K562 (cell line): ENCODE measurements around the gene ZCWPW1. TPM values are rescaled to one million over a fixed set of nuclear protein-coding genes. Genes with fewer than 3 reads are reported as not detected.
A peak's percentile ranks its signal among the peaks of the same experiment; 100 is the strongest.

ENCODE experiments used
- CEBPG ChIP-seq, 3 experiments: fragments of 200-800 bp in 1 of 3; sonication (Bioruptor generic) in 1 of 3; sonication (generic) in 1 of 3; formaldehyde crosslinking in 1 of 3; IDR thresholded peaks in 2 of 3; conservative IDR thresholded peaks in 1 of 3; 2 replicates each; pipeline versions ENCODE4 v1.6.1 to v1.8.0; 2016 to 2022; ENCODE audit warnings: missing compliant biosample characterization in 2 of 3, missing genetic modification characterization in 2 of 3, mild to moderate bottlenecking in 1 of 3, missing genetic modification reagents in 1 of 3
- HDAC2 ChIP-seq: fragments of 450-650 bp; IDR thresholded peaks from 2 replicates; pipeline ENCODE4 v1.6.1; 2016; ENCODE audit warnings: mild to moderate bottlenecking
- RBM15 ChIP-seq: fragments of 200-400 bp; formaldehyde crosslinking; IDR thresholded peaks from 2 replicates; pipeline ENCODE4 v1.6.1; 2018; ENCODE audit warnings: mild to moderate bottlenecking, low read length, moderate library complexity; ENCODE audit not compliant: insufficient read depth
- YBX1 ChIP-seq: fragments of 450-650 bp; IDR thresholded peaks from 2 replicates; pipeline ENCODE4 v1.7.1; 2016; ENCODE audit warnings: mild to moderate bottlenecking
- ZNF212 ChIP-seq: fragments of 450-650 bp; formaldehyde crosslinking; IDR thresholded peaks from 2 replicates; pipeline ENCODE4 v1.4.0; 2020; ENCODE audit warnings: mild to moderate bottlenecking
- ZNF586 ChIP-seq: fragments of 450-650 bp; formaldehyde crosslinking; conservative IDR thresholded peaks from 2 replicates; pipeline ENCODE4 v1.4.0; 2020; ENCODE audit warnings: mild to moderate bottlenecking, moderate library complexity
- ZNF695 ChIP-seq: fragments of 450-650 bp; formaldehyde crosslinking; IDR thresholded peaks from 2 replicates; pipeline ENCODE4 v1.4.0; 2020; ENCODE audit warnings: mild to moderate bottlenecking, moderate library complexity
- ZNF79 ChIP-seq: fragments of 250-450 bp; sonication (Bioruptor Pico); IDR thresholded peaks from 2 replicates; pipeline ENCODE4 v1.4.0; 2020; ENCODE audit warnings: low read depth, mild to moderate bottlenecking, moderate library complexity
- polyA plus RNA-seq, 8 experiments: library from polyadenylated mRNA; depleted of rRNA in 4 of 8; stranded (reverse) in 5 of 8; unstranded in 3 of 8; fragments of >200 nt; fragmentation: Nextera tagmentation in 2 of 8; fragmentation: Illumina TruSeq in 1 of 8; extraction: Ambion mirVana in 2 of 8; extraction: Trizol in 1 of 8; gene quantifications; 2 replicates each; pipeline versions ENCODE4 v1.2.1 to v1.2.3, GENCODE V29; 2011 to 2014; ENCODE audit warnings: inconsistent platforms in 1 of 8, missing spikeins in 1 of 8
- total RNA-seq, 7 experiments: library from RNA; depleted of rRNA in 6 of 7; stranded (reverse); fragments of >200 nt in 6 of 7; fragmentation: Illumina TruSeq in 2 of 7; extraction: Trizol in 2 of 7; gene quantifications; 2 replicates each; pipeline versions ENCODE4 v1.2.1 to v1.2.3, GENCODE V29; 2011 to 2021; ENCODE audit warnings: low replicate concordance in 1 of 7
- TF ChIP-seq, protein P1 (sequence below), 2 experiments: fragments of 450-650 bp in 1 of 2; sonication (generic) in 1 of 2; formaldehyde crosslinking in 1 of 2; IDR thresholded peaks; 2 replicates each; pipeline versions ENCODE4 v1.7.1 to v1.9.0; 2016 to 2022; ENCODE audit warnings: inconsistent platforms in 1 of 2, mild to moderate bottlenecking in 1 of 2, missing genetic modification reagents in 1 of 2
- TF ChIP-seq, protein P2 (sequence below): fragments of 450-650 bp; IDR thresholded peaks from 2 replicates; pipeline ENCODE4 v1.7.0; 2016; ENCODE audit warnings: borderline replicate concordance
- TF ChIP-seq, protein P3 (sequence below), 2 experiments: IDR thresholded peaks in 1 of 2; conservative IDR thresholded peaks in 1 of 2; 2 replicates each; pipeline ENCODE4 v1.6.1; 2016; ENCODE audit warnings: low read depth in 2 of 2, mild to moderate bottlenecking in 1 of 2, missing compliant biosample characterization in 1 of 2, missing genetic modification characterization in 1 of 2, moderate library complexity in 1 of 2

Gene ZCWPW1
- total and polyA plus RNA-seq, 9 of the 15 experiments (the other 6 are each of a cell fraction or from before 2014, with no cell fraction given) = 0.18 to 1.7 (median 1.2) TPM

DNA sequence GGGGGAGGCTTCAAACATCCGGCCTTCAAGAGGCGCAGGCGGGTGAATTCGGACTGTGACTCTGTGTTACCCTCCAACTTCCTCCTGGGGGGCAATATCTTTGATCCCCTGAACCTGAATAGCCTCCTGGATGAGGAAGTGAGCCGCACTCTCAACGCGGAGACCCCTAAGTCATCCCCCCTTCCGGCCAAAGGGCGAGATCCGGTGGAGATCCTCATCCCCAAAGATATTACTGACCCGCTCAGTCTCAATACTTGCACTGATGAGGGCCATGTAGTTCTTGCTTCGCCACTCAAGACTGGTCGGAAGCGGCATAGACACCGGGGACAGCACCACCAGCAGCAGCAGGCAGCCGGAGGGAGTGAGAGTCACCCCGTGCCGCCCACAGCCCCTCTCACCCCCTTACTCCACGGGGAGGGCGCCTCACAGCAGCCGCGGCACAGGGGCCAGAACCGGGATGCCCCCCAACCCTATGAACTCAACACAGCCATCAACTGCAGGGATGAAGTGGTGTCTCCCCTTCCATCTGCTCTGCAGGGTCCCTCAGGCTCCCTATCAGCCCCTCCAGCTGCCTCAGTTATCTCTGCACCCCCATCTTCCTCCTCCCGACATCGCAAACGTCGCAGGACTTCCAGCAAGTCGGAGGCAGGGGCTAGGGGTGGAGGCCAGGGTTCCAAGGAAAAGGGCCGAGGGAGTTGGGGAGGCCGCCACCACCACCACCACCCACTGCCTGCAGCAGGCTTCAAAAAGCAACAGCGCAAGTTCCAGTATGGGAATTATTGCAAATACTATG lies 2.2 kb upstream of the ZCWPW1 start (continued):
- TF ChIP-seq, protein P1, sequence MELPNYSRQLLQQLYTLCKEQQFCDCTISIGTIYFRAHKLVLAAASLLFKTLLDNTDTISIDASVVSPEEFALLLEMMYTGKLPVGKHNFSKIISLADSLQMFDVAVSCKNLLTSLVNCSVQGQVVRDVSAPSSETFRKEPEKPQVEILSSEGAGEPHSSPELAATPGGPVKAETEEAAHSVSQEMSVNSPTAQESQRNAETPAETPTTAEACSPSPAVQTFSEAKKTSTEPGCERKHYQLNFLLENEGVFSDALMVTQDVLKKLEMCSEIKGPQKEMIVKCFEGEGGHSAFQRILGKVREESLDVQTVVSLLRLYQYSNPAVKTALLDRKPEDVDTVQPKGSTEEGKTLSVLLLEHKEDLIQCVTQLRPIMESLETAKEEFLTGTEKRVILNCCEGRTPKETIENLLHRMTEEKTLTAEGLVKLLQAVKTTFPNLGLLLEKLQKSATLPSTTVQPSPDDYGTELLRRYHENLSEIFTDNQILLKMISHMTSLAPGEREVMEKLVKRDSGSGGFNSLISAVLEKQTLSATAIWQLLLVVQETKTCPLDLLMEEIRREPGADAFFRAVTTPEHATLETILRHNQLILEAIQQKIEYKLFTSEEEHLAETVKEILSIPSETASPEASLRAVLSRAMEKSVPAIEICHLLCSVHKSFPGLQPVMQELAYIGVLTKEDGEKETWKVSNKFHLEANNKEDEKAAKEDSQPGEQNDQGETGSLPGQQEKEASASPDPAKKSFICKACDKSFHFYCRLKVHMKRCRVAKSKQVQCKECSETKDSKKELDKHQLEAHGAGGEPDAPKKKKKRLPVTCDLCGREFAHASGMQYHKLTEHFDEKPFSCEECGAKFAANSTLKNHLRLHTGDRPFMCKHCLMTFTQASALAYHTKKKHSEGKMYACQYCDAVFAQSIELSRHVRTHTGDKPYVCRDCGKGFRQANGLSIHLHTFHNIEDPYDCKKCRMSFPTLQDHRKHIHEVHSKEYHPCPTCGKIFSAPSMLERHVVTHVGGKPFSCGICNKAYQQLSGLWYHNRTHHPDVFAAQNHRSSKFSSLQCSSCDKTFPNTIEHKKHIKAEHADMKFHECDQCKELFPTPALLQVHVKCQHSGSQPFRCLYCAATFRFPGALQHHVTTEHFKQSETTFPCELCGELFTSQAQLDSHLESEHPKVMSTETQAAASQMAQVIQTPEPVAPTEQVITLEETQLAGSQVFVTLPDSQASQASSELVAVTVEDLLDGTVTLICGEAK (IDR thresholded peaks at IDR 0.05) = peak; percentile 21; the same call in 1 of the 2 replicates
- TF ChIP-seq, protein P1 (CRISPR knock-in tag; IDR thresholded peaks at IDR 0.05) = no peak
- TF ChIP-seq ZNF586 (CRISPR knock-in tag) (no peak), RBM15 (no peak), HDAC2 (no peak; the same call in 1 of the 2 replicates), ZNF212 (CRISPR knock-in tag) (0 out of 2 replicates have a peak, but pooled peaks have one; percentile 46), CEBPG (CRISPR knock-in tag; IDR thresholded peaks at IDR 0.05) (no peak), CEBPG (tag; conservative IDR thresholded peaks at IDR 0.05 in 1 of 2, IDR thresholded peaks at IDR 0.05 in 1 of 2) (no peak), ZNF695 (CRISPR knock-in tag) (no peak), YBX1 (no peak), ZNF79 (CRISPR knock-in tag) (no peak)
- TF ChIP-seq, protein P2, sequence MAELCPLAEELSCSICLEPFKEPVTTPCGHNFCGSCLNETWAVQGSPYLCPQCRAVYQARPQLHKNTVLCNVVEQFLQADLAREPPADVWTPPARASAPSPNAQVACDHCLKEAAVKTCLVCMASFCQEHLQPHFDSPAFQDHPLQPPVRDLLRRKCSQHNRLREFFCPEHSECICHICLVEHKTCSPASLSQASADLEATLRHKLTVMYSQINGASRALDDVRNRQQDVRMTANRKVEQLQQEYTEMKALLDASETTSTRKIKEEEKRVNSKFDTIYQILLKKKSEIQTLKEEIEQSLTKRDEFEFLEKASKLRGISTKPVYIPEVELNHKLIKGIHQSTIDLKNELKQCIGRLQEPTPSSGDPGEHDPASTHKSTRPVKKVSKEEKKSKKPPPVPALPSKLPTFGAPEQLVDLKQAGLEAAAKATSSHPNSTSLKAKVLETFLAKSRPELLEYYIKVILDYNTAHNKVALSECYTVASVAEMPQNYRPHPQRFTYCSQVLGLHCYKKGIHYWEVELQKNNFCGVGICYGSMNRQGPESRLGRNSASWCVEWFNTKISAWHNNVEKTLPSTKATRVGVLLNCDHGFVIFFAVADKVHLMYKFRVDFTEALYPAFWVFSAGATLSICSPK = no peak
- TF ChIP-seq, protein P3, sequence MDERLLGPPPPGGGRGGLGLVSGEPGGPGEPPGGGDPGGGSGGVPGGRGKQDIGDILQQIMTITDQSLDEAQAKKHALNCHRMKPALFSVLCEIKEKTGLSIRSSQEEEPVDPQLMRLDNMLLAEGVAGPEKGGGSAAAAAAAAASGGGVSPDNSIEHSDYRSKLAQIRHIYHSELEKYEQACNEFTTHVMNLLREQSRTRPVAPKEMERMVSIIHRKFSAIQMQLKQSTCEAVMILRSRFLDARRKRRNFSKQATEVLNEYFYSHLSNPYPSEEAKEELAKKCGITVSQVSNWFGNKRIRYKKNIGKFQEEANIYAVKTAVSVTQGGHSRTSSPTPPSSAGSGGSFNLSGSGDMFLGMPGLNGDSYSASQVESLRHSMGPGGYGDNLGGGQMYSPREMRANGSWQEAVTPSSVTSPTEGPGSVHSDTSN (CRISPR knock-in tag; IDR thresholded peaks at IDR 0.05; ENCODE audit: low read depth) = no peak
- TF ChIP-seq, protein P3 (tag; conservative IDR thresholded peaks at IDR 0.05; ENCODE audit: low read depth) = no peak
